GM18498 (cell line): Measurements from ENCODE around the gene ANKEF1.

Experiments used
- ATAC-seq: cut with Tn5 transposase; IDR thresholded peaks from one replicate; pipeline ENCODE4 v1.9.1; 2021; ENCODE audit warnings: mild to moderate bottlenecking, moderate library complexity; ENCODE audit not compliant: unreplicated experiment

ANKEF1 gene

GRCh38 chr20:10034717-10035571 is at the start of gene ANKEF1:
TSS of gene ANKEF1 (plus strand) at chr20:10034987. CDS start at chr20:10038302, 3,315 bp downstream.
- peak; percentile 99 for ATAC-seq

- ATAC-seq = no peak
Measured at GRCh38 chr20:9985281-9985680, 49.5 kb upstream of the ANKEF1 start.

GRCh38 chr20:9985773-9986172 is 49.0 kb upstream of the ANKEF1 start:
- ATAC-seq = no peak

- no peak for ATAC-seq
Measured at GRCh38 chr20:9989066-9989724, 45.6 kb upstream of the ANKEF1 start.

- ATAC-seq = no peak
Measured at GRCh38 chr20:9993137-9993536, 41.6 kb upstream of the ANKEF1 start.

GRCh38 chr20:9994676-9995075 is 40.1 kb upstream of the ANKEF1 start:
- ATAC-seq = no peak

GRCh38 chr20:9995510-9996272 is 39.1 kb upstream of the ANKEF1 start:
- ATAC-seq = no peak

- no peak for ATAC-seq
Measured at GRCh38 chr20:9996944-9997343, 37.8 kb upstream of the ANKEF1 start.

GRCh38 chr20:9999645-10000044 is 35.1 kb upstream of the ANKEF1 start:
- no peak for ATAC-seq

GRCh38 chr20:10002866-10003265 is 31.9 kb upstream of the ANKEF1 start:
- ATAC-seq = no peak

- no peak for ATAC-seq
Measured at GRCh38 chr20:10004900-10005299, 29.9 kb upstream of the ANKEF1 start.

GRCh38 chr20:10005885-10006284 is 28.9 kb upstream of the ANKEF1 start:
- no peak for ATAC-seq

- ATAC-seq = no peak
Measured at GRCh38 chr20:10006447-10007090, 28.2 kb upstream of the ANKEF1 start.

GRCh38 chr20:10007158-10007557 is 27.6 kb upstream of the ANKEF1 start:
- no peak for ATAC-seq

GRCh38 chr20:10007747-10008146 is 27.0 kb upstream of the ANKEF1 start:
- ATAC-seq = no peak

- ATAC-seq = no peak
Measured at GRCh38 chr20:10012464-10012863, 22.3 kb upstream of the ANKEF1 start.

GRCh38 chr20:10014431-10014830 is 20.4 kb upstream of the ANKEF1 start:
- no peak for ATAC-seq

GRCh38 chr20:10020937-10021336 is 13.8 kb upstream of the ANKEF1 start:
- no peak for ATAC-seq

GRCh38 chr20:10022625-10023024 is 12.2 kb upstream of the ANKEF1 start:
- ATAC-seq = no peak

- ATAC-seq = no peak
Measured at GRCh38 chr20:10023911-10024310, 10.9 kb upstream of the ANKEF1 start.
